Colonic mucosa (tissue), 4 donors: ENCODE measurements around the gene TMCC1. TPM values are rescaled to one million over a fixed set of nuclear protein-coding genes. Genes with fewer than 3 reads are reported as not detected.

Experiments used
- DNase-seq: peaks from one replicate; pipeline ENCODE4 v3.0.0-alpha.2; 2020
- H3K27ac ChIP-seq: fragments of 200-600 bp; one replicate; pipeline ENCODE4 v1.8.0; 2021
- H3K27me3 ChIP-seq: fragments of 200-600 bp; one replicate; pipeline ENCODE4 v1.8.0; 2021
- H3K36me3 ChIP-seq: fragments of 200-600 bp; one replicate; pipeline ENCODE4 v1.8.0; 2021
- H3K4me1 ChIP-seq: fragments of 200-600 bp; one replicate; pipeline ENCODE4 v1.8.0; 2021; ENCODE audit warnings: mild to moderate bottlenecking
- H3K4me3 ChIP-seq: fragments of 200-600 bp; one replicate; pipeline ENCODE4 v1.8.0; 2021
- H3K9ac ChIP-seq, 2 donors: one replicate each; pipeline ENCODE4 v1.7.0; 2013; ENCODE audit warnings: control low read depth in 2 of 2, low read depth in 2 of 2, low read length in 2 of 2
- H3K9me3 ChIP-seq: fragments of 200-600 bp; one replicate; pipeline ENCODE4 v1.8.0; 2021
- intact Hi-C: fragments of 100-400 bp; cut with DNase I; formaldehyde crosslinking; loops from one replicate; pipeline ENCODE4 v1.14.1; 2022
- total RNA-seq, 2 donors: library from RNA; stranded (reverse); fragmentation: NEBNext Ultra II Directional in 1 of 2; extraction: Animal tissue kit (Norgen Biotek cat#: 25700) in 1 of 2; gene quantifications; one replicate each; pipeline ENCODE4 v1.2.1, GENCODE V29; 2021
- TF ChIP-seq, protein P1 (sequence below): fragments of 200-600 bp; IDR thresholded peaks from one replicate; pipeline ENCODE4 v1.8.0; 2022; ENCODE audit warnings: antibody characterized with exemption, mild to moderate bottlenecking
- donor health status: healthy.
- donor health status: DM: no; HTN: no; CAD: no.
- donor health status: DM: no; HTN: no; CAD: no.

TMCC1 gene
- total RNA-seq, 2 donors from 2014 or later = 23.2 to 32.8 TPM

DNA sequence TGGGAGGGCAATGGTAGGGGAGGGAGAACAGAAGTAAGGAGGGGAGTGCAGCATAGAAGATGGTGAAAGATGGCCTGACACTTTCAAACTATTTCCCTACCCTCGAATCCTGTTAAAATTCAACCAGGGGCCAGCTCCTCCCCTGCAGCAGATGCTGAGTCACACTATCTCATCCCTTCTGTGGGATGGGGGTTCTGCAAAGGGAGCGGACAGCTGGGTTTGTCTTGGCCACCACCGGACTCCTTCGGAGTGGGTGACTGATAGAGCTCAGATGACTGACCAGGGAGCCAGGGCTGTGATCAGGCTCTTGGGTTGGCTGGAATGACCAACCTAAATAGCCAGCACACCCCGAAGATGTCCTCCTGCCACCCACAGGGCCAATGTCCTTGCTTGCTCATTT is 33.6 kb upstream of the TMCC1 start:
- Histone ChIP-seq H3K27me3 (no peaks in the 10 kb centered on the region), H3K27ac (no peak overlapping the region), H3K36me3 (no peaks in the 10 kb centered on the region), H3K9me3 (no peaks in the 10 kb centered on the region), H3K9ac (no peak overlapping the region), H3K4me1 (no peaks in the 10 kb centered on the region), H3K4me3 (no peak overlapping the region)
- TF ChIP-seq, protein P1, sequence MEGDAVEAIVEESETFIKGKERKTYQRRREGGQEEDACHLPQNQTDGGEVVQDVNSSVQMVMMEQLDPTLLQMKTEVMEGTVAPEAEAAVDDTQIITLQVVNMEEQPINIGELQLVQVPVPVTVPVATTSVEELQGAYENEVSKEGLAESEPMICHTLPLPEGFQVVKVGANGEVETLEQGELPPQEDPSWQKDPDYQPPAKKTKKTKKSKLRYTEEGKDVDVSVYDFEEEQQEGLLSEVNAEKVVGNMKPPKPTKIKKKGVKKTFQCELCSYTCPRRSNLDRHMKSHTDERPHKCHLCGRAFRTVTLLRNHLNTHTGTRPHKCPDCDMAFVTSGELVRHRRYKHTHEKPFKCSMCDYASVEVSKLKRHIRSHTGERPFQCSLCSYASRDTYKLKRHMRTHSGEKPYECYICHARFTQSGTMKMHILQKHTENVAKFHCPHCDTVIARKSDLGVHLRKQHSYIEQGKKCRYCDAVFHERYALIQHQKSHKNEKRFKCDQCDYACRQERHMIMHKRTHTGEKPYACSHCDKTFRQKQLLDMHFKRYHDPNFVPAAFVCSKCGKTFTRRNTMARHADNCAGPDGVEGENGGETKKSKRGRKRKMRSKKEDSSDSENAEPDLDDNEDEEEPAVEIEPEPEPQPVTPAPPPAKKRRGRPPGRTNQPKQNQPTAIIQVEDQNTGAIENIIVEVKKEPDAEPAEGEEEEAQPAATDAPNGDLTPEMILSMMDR = no peak
- intact Hi-C loops = no loop called here
- no peak for DNase-seq

DNA sequence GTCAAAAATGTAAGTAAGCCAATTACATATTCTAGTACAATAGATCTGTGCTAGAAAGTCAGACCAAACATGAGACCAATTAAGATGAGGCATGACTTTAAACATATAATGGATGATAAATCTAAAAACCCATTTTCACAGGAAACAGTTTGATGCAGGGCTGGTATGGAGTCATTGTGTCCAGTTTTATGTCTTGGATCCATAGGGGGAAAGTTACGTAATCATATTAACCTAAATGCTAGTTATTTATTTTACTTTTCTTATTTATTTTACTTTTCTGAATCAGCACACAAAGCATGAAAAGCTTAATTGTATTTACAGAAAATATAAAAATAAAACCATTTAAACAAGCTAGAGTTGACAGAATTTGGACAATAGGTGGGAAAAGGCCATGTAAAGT is 26.3 kb upstream of the TMCC1 start:
- no peaks in the 10 kb centered on the region for H3K36me3 ChIP-seq
- intact Hi-C loops = no loop called here
- no peak overlapping the region for H3K4me3 ChIP-seq
- no peaks in the 10 kb centered on the region for H3K4me1 ChIP-seq
- no peaks in the 10 kb centered on the region for H3K27me3 ChIP-seq
- no peak overlapping the region for H3K9ac ChIP-seq
- DNase-seq = no peak
- H3K9me3 ChIP-seq = peaks cover 6% of the 10 kb centered on the region
- TF ChIP-seq, protein P1 = no peak
- H3K27ac ChIP-seq = no peak overlapping the region

DNA sequence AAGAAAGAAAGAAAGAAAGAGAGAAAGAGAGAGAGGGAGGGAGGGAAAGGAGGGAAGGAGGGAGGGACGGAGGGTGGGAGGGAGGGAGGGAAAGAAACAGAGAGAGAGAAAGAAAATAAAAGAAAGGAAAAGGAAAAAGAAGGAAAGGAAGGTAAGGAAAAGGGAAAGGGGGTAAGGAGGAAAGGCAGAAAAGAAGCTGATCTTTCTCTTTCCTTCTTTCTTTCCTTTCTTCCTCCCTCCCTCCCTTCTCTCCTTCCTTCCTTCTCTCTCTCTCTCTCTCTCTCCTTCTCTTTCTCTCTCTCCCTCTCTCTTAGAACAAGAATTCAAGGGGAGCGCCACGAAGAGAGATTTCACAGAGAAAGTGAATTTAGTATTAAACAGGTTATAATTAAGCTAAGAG is 25.8 kb upstream of the TMCC1 start:
- Histone ChIP-seq H3K4me1 (no peaks in the 10 kb centered on the region), H3K36me3 (no peaks in the 10 kb centered on the region), H3K27ac (no peak overlapping the region), H3K4me3 (no peak overlapping the region), H3K27me3 (no peaks in the 10 kb centered on the region), H3K9ac (no peak overlapping the region), H3K9me3 (peaks cover 6% of the 10 kb centered on the region)
- intact Hi-C loops = no loop called here
- TF ChIP-seq, protein P1 = no peak
- no peak for DNase-seq

DNA sequence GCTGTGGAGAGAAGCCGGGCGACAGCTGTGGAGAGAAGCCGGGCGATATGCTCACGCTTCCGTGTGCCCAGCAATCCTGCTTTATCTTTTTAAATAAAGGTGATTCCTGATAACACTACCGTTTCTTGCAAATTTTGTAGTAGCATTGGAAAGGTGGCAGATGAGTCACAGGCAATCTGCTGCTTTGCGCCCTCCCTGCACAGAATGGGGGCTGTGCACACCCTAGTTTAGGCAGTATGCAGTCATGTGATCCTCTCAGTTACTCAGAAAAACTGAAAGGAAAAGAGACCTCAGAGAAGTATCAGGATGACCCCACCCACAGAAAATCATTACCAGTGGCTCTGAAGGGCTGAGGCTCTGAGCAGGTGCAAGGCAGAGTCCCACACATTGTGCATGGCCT is 24.9 kb upstream of the TMCC1 start:
- intact Hi-C loops = no loop called here
- Histone ChIP-seq H3K27me3 (no peaks in the 10 kb centered on the region), H3K9ac (no peak overlapping the region), H3K4me1 (no peaks in the 10 kb centered on the region), H3K9me3 (peaks cover 6% of the 10 kb centered on the region), H3K4me3 (no peak overlapping the region), H3K36me3 (no peaks in the 10 kb centered on the region), H3K27ac (no peak overlapping the region)
- TF ChIP-seq, protein P1 = no peak
- DNase-seq = no peak

DNA sequence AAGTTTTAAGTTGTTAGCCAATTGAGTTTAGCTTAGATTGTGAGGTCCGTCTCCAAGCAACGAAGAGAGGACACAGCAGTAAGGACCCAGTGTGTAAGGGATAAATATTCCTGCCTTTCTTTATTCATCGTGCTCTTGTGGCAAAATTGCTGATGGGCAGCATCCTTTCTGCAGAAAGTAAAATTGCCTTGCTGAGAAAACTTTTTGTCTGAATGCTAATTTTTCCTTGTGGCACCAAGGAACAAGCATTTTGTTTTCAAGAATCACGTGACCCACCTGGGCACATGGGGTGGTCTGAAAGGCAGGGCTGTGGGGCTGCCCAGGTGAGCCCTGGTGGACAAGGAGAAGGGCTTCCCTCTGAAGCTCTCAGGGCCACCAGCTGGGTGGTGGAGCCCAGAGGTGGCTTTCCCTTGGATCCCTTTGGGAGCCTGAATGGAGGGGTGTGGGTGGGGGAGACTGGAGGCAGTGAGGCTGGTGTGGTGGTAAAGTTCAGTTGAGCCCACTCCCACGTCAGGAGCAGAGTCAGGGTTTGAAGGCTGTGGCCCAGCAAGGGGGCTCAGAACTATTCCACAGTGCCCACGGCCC is 24.0 kb upstream of the TMCC1 start:
- H3K4me1 ChIP-seq = no peaks in the 10 kb centered on the region
- no peak overlapping the region for H3K27ac ChIP-seq
- no peaks in the 10 kb centered on the region for H3K27me3 ChIP-seq
- H3K9ac ChIP-seq = no peak overlapping the region
- TF ChIP-seq, protein P1 = no peak
- no peaks in the 10 kb centered on the region for H3K36me3 ChIP-seq
- intact Hi-C loops = no loop called here
- DNase-seq = no peak
- peaks cover 6% of the 10 kb centered on the region for H3K9me3 ChIP-seq
- no peak overlapping the region for H3K4me3 ChIP-seq
